K562 (cell line): ENCODE measurements around the gene PRICKLE4. TPM values are rescaled to one million over a fixed set of nuclear protein-coding genes. Genes with fewer than 3 reads are reported as not detected.

Source experiments
- ATAC-seq: fragments of 200-7000 bp; cut with Tn5 transposase; 3 replicates; pipeline ENCODE4 v1.9.1; 2020; ENCODE audit warnings: moderate library complexity
- BruUV-seq: library from RNA; stranded (reverse); fragments of 400-500 nt; replicated peaks from 2 replicates; lab custom pipeline; 2021; lab: Mats Ljungman, UMichigan
- CTCF ChIA-PET: fragments of 300-600 bp; formaldehyde crosslinking; extraction: SDS; loops from one replicate; lab custom pipeline; 2021; ENCODE audit warnings: low intra/inter-chr PET ratio; lab: Yijun Ruan, JAX
- POLR2A ChIA-PET: fragments of 300-600, 350-650 bp; sonication (Branson Sonifier 250); formaldehyde crosslinking; extraction: SDS; loops from one replicate; lab custom pipeline; 2021; ENCODE audit warnings: antibody characterized with exemption, inconsistent platforms; lab: Yijun Ruan, JAX
- DNase-seq, 4 experiments: peaks; one replicate each; pipeline versions ENCODE4 v3.0.0 to v3.0.0-alpha.2; 2011 to 2018; ENCODE audit warnings: low spot score in 3 of 4, mixed read lengths in 3 of 4; ENCODE audit errors: extremely low read depth in 1 of 4
- FAIRE-seq: peaks from 2 replicates; lab custom pipeline; 2011; peaks lifted over from hg19 to GRCh38; lab: Jason Lieb, UNC
- H2AFZ ChIP-seq: 2 replicates; pipeline ENCODE4 v1.6.0; 2011; ENCODE audit warnings: low read depth, low read length, control low read depth, inconsistent platforms
- H3K27ac ChIP-seq: fragments of 200-600 bp; 3 replicates; pipeline ENCODE4 v1.8.0; 2011; ENCODE audit warnings: low read depth, mild to moderate bottlenecking, control low read depth, inconsistent platforms, low read length, moderate library complexity, mixed read lengths; ENCODE audit errors: extremely low read depth
- H3K27me3 ChIP-seq, 2 experiments: fragments of 300-600 bp in 1 of 2; 2 replicates in 1 of 2; 3 replicates in 1 of 2; pipeline versions ENCODE4 v1.6.0 to v1.8.0; 2011; ENCODE audit warnings: inconsistent platforms in 2 of 2, low read length in 2 of 2, mild to moderate bottlenecking in 1 of 2, mixed read lengths in 1 of 2, moderate library complexity in 1 of 2; ENCODE audit not compliant: control insufficient read depth in 2 of 2, insufficient read depth in 2 of 2
- H3K36me3 ChIP-seq: fragments of 300-600 bp; 3 replicates; pipeline ENCODE4 v1.8.0; 2011; ENCODE audit warnings: mild to moderate bottlenecking, low read length, inconsistent platforms; ENCODE audit not compliant: control insufficient read depth, insufficient read depth
- H3K4me1 ChIP-seq, 2 experiments: fragments of 200-600 bp in 1 of 2; replicated peaks in 1 of 2; 2 replicates in 1 of 2; 3 replicates in 1 of 2; pipeline versions ENCODE4 v1.5.1 to v1.8.0; 2011; ENCODE audit warnings: inconsistent platforms in 2 of 2, low read length in 2 of 2, mild to moderate bottlenecking in 1 of 2, mixed read lengths in 1 of 2, moderate library complexity in 1 of 2; ENCODE audit not compliant: control insufficient read depth in 2 of 2, insufficient read depth in 2 of 2
- H3K4me2 ChIP-seq: 2 replicates; pipeline ENCODE4 v1.6.1; 2011; ENCODE audit warnings: low read length, control low read depth, inconsistent platforms, mixed read lengths; ENCODE audit not compliant: insufficient read depth
- H3K4me3 ChIP-seq: fragments of 200-600 bp; sonication (generic), shearing (Covaris generic); 2 replicates; pipeline ENCODE4 v1.5.1; 2016; ENCODE audit warnings: control low read depth, inconsistent platforms
- H3K79me2 ChIP-seq: fragments of 200-600 bp; 3 replicates; pipeline ENCODE4 v1.8.0; 2011; ENCODE audit warnings: low read length, inconsistent platforms; ENCODE audit not compliant: control insufficient read depth, insufficient read depth
- H3K9ac ChIP-seq, 2 experiments: 2 replicates each; pipeline versions ENCODE4 v1.6.0 to v1.6.1; 2011; ENCODE audit warnings: low read depth in 2 of 2, low read length in 2 of 2, control low read depth in 1 of 2, inconsistent platforms in 1 of 2, mild to moderate bottlenecking in 1 of 2, mixed read lengths in 1 of 2; ENCODE audit not compliant: insufficient read depth in 1 of 2
- H3K9me1 ChIP-seq: one replicate; pipeline ENCODE4 v1.6.0; 2011; ENCODE audit warnings: inconsistent platforms, mild to moderate bottlenecking, low read length, moderate library complexity; ENCODE audit not compliant: control insufficient read depth, insufficient read depth
- H3K9me3 ChIP-seq: replicated peaks from 2 replicates; pipeline ENCODE4 v1.5.1; 2011; ENCODE audit warnings: low read depth, low read length, inconsistent platforms; ENCODE audit not compliant: control insufficient read depth, insufficient read depth
- H4K20me1 ChIP-seq: replicated peaks from 2 replicates; pipeline ENCODE4 v1.6.1; 2011; ENCODE audit warnings: low read length, inconsistent platforms, mixed read lengths; ENCODE audit not compliant: control insufficient read depth, insufficient read depth
- BCL6 ChIP-seq: fragments of 250-450 bp; sonication (Bioruptor Pico); IDR thresholded peaks from 2 replicates; pipeline ENCODE4 v1.4.0; 2020
- FOXK1 ChIP-seq: sonication (generic); formaldehyde crosslinking; IDR thresholded peaks from 2 replicates; pipeline ENCODE4 v1.8.0; 2022; ENCODE audit warnings: missing genetic modification reagents, mild to moderate bottlenecking, borderline replicate concordance
- HDAC2 ChIP-seq: fragments of 450-650 bp; IDR thresholded peaks from 2 replicates; pipeline ENCODE4 v1.6.1; 2016; ENCODE audit warnings: mild to moderate bottlenecking
- HMG20A ChIP-seq: fragments of 450-650 bp; formaldehyde crosslinking; conservative IDR thresholded peaks from 2 replicates; pipeline ENCODE4 v1.4.0; 2020; ENCODE audit warnings: mild to moderate bottlenecking, mixed read lengths
- KDM4B ChIP-seq, 2 experiments: fragments of 450-650 bp in 1 of 2; sonication (generic) in 1 of 2; IDR thresholded peaks; 2 replicates each; pipeline ENCODE4 v1.6.1; 2016 to 2017; ENCODE audit warnings: borderline replicate concordance in 2 of 2, antibody characterized with exemption in 1 of 2, low read depth in 1 of 2, mild to moderate bottlenecking in 1 of 2
- MTA1 ChIP-seq: fragments of 450-650 bp; IDR thresholded peaks from 2 replicates; pipeline ENCODE4 v1.6.1; 2017; ENCODE audit warnings: borderline replicate concordance
- PHTF2 ChIP-seq: fragments of 250-450 bp; sonication (Bioruptor Pico); IDR thresholded peaks from 2 replicates; pipeline ENCODE4 v1.5.0; 2021; ENCODE audit warnings: mild to moderate bottlenecking
- RB1 ChIP-seq: fragments of 450-650 bp; IDR thresholded peaks from 2 replicates; pipeline ENCODE4 v1.6.1; 2017; ENCODE audit warnings: low read depth, mild to moderate bottlenecking
- YBX1 ChIP-seq: fragments of 450-650 bp; IDR thresholded peaks from 2 replicates; pipeline ENCODE4 v1.7.1; 2016; ENCODE audit warnings: mild to moderate bottlenecking
- ZBTB7A ChIP-seq: IDR thresholded peaks from 2 replicates; pipeline ENCODE4 v1.6.1; 2011; ENCODE audit warnings: low read depth, mild to moderate bottlenecking, low read length, moderate library complexity, borderline replicate concordance; ENCODE audit not compliant: control insufficient read depth
- ZBTB9 ChIP-seq: fragments of 450-650 bp; formaldehyde crosslinking; IDR thresholded peaks from 2 replicates; pipeline ENCODE4 v1.4.0; 2020; ENCODE audit warnings: mild to moderate bottlenecking, moderate library complexity
- ZNF263 ChIP-seq: sonication (generic); formaldehyde crosslinking; IDR thresholded peaks from 2 replicates; pipeline ENCODE4 v1.8.0; 2022; ENCODE audit warnings: mild to moderate bottlenecking, missing genetic modification reagents, borderline replicate concordance
- ZNF311 ChIP-seq: fragments of 250-450 bp; sonication (Bioruptor Pico); IDR thresholded peaks from 2 replicates; pipeline ENCODE4 v1.4.0; 2020; ENCODE audit warnings: mild to moderate bottlenecking, moderate library complexity
- ZNF384 ChIP-seq: IDR thresholded peaks from 2 replicates; pipeline ENCODE4 v1.6.1; 2012; ENCODE audit warnings: low read depth, low read length, improper control_type of control experiment
- ZNF655 ChIP-seq: fragments of 250-450 bp; sonication (Bioruptor Pico); IDR thresholded peaks from 2 replicates; pipeline ENCODE4 v1.5.0; 2021
- ZNF76 ChIP-seq: fragments of 250-450 bp; sonication (Bioruptor Pico); IDR thresholded peaks from 2 replicates; pipeline ENCODE4 v1.4.0; 2020; ENCODE audit warnings: mild to moderate bottlenecking, moderate library complexity, borderline replicate concordance
- WGBS: fragments of 100-300 bp; shearing (Covaris generic); methylation state at CpG from one replicate; pipeline ENCODE4 v1.1.6; 2016; ENCODE audit warnings: low coverage, mixed read lengths; ENCODE audit not compliant: insufficient coverage; ENCODE audit errors: missing lambda C conversion rate; 5-methylcytosine and 5-hydroxymethylcytosine counted together
- in situ Hi-C: fragments of 300-500 bp; cut with MboI; formaldehyde crosslinking; loops from 4 replicates; pipeline ENCODE4 v1.15.0; 2018; ENCODE audit warnings: inconsistent platforms, mixed read lengths
- intact Hi-C: fragments of 100-400 bp; cut with micrococcal nuclease; formaldehyde crosslinking; loops from 2 replicates; pipeline ENCODE4 v1.14.2; 2022
- polyA plus RNA-seq, 8 experiments: library from polyadenylated mRNA; depleted of rRNA in 4 of 8; stranded (reverse) in 5 of 8; unstranded in 3 of 8; fragments of >200 nt; fragmentation: Nextera tagmentation in 2 of 8; fragmentation: Illumina TruSeq in 1 of 8; extraction: Ambion mirVana in 2 of 8; extraction: Trizol in 1 of 8; gene quantifications; 2 replicates each; pipeline versions ENCODE4 v1.2.1 to v1.2.3, GENCODE V29; 2011 to 2014; ENCODE audit warnings: inconsistent platforms in 1 of 8, missing spikeins in 1 of 8
- total RNA-seq, 7 experiments: library from RNA; depleted of rRNA in 6 of 7; stranded (reverse); fragments of >200 nt in 6 of 7; fragmentation: Illumina TruSeq in 2 of 7; extraction: Trizol in 2 of 7; gene quantifications; 2 replicates each; pipeline versions ENCODE4 v1.2.1 to v1.2.3, GENCODE V29; 2011 to 2021; ENCODE audit warnings: low replicate concordance in 1 of 7
- TF ChIP-seq, protein P1 (sequence below): fragments of 450-650 bp; IDR thresholded peaks from 2 replicates; pipeline ENCODE4 v1.6.1; 2016; ENCODE audit warnings: low read depth, mild to moderate bottlenecking, moderate library complexity
- TF ChIP-seq, protein P2 (sequence below): fragments of 250-450 bp; sonication (Bioruptor Pico); IDR thresholded peaks from 2 replicates; pipeline ENCODE4 v1.4.0; 2020; ENCODE audit warnings: mild to moderate bottlenecking, moderate library complexity

The PRICKLE4 gene
- total and polyA plus RNA-seq, 9 of the 15 experiments (the other 6 are each of a cell fraction or from before 2014, with no cell fraction given): 0.20 to 0.32 (median 0.27) TPM; not detected in 6

GRCh38 chr6:41821266-41821665 lies 40.7 kb downstream of the PRICKLE4 start:
- H3K79me2 ChIP-seq: no peaks in the 10 kb centered on the region; the same call in 2 of the 3 replicates
- no peak overlapping the region for H3K9ac ChIP-seq
- no peaks in the 10 kb centered on the region for H3K9me1 ChIP-seq
- FAIRE-seq (no peak), DNase-seq (no peak), ATAC-seq (no peak)
- H2AFZ ChIP-seq: no peak overlapping the region
- WGBS: 73% methylated on average over 4 of the region's 4 CpGs
- H3K4me2 ChIP-seq: no peak overlapping the region
- in situ Hi-C loops: no loop called here
- CTCF ChIA-PET: no interaction called here
- BruUV-seq: no TSS peak
- peaks cover 0 to 28% of the 10 kb centered on the region in 2 experiments; a peak in 4 of 5 replicates for H3K4me1 ChIP-seq
- no peaks in the 10 kb centered on the region for H3K9me3 ChIP-seq
- H3K36me3 ChIP-seq: no peaks in the 10 kb centered on the region
- no peak overlapping the region for H3K27ac ChIP-seq
- no peaks in the 10 kb centered on the region for H4K20me1 ChIP-seq
- no peak overlapping the region for H3K4me3 ChIP-seq
- no peaks in the 10 kb centered on the region for H3K27me3 ChIP-seq
- intact Hi-C loops: no loop called here
- POLR2A ChIA-PET: interaction anchor here (1.2 kb wide), 1 partner anchor 10 kb away, joined by 6 read pairs; no protein-coding TSS in a partner anchor
- no peak for TF ChIP-seq ZNF76 (CRISPR knock-in tag)
- no peak for TF ChIP-seq RB1
- TF ChIP-seq PHTF2 (CRISPR knock-in tag): no peak
- TF ChIP-seq, protein P1, sequence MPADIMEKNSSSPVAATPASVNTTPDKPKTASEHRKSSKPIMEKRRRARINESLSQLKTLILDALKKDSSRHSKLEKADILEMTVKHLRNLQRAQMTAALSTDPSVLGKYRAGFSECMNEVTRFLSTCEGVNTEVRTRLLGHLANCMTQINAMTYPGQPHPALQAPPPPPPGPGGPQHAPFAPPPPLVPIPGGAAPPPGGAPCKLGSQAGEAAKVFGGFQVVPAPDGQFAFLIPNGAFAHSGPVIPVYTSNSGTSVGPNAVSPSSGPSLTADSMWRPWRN: no peak
- no peak for TF ChIP-seq MTA1
- TF ChIP-seq ZNF384: no peak
- TF ChIP-seq FOXK1 (CRISPR knock-in tag): no peak
- TF ChIP-seq, protein P2, sequence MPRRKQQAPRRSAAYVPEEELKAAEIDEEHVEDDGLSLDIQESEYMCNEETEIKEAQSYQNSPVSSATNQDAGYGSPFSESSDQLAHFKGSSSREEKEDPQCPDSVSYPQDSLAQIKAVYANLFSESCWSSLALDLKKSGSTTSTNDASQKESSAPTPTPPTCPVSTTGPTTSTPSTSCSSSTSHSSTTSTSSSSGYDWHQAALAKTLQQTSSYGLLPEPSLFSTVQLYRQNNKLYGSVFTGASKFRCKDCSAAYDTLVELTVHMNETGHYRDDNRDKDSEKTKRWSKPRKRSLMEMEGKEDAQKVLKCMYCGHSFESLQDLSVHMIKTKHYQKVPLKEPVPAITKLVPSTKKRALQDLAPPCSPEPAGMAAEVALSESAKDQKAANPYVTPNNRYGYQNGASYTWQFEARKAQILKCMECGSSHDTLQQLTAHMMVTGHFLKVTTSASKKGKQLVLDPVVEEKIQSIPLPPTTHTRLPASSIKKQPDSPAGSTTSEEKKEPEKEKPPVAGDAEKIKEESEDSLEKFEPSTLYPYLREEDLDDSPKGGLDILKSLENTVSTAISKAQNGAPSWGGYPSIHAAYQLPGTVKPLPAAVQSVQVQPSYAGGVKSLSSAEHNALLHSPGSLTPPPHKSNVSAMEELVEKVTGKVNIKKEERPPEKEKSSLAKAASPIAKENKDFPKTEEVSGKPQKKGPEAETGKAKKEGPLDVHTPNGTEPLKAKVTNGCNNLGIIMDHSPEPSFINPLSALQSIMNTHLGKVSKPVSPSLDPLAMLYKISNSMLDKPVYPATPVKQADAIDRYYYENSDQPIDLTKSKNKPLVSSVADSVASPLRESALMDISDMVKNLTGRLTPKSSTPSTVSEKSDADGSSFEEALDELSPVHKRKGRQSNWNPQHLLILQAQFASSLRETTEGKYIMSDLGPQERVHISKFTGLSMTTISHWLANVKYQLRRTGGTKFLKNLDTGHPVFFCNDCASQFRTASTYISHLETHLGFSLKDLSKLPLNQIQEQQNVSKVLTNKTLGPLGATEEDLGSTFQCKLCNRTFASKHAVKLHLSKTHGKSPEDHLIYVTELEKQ (CRISPR knock-in tag): no peak
- TF ChIP-seq ZBTB7A: no peak
- no peak for TF ChIP-seq HMG20A (CRISPR knock-in tag)
- no peak for TF ChIP-seq ZNF263
- TF ChIP-seq ZNF311 (CRISPR knock-in tag): no peak
- TF ChIP-seq BCL6 (CRISPR knock-in tag): no peak
- TF ChIP-seq HDAC2: no peak
- TF ChIP-seq ZBTB9 (CRISPR knock-in tag): no peak
- TF ChIP-seq YBX1: no peak
- TF ChIP-seq ZNF655 (CRISPR knock-in tag): no peak
- no peak for TF ChIP-seq KDM4B (IDR thresholded peaks at IDR 0.05; ENCODE audit: borderline replicate concordance in 2 of 2, low read depth in 1 of 2)
